GM19468 (cell line): Measurements from ENCODE around the gene ABI1.
"Not testable (repeated sequence)": the region's sequence is repeated elsewhere in the genome, so short reads cannot be mapped to it uniquely, and the experiment has no call there.

Experiments used
- ATAC-seq: cut with Tn5 transposase; IDR thresholded peaks from one replicate; pipeline ENCODE4 v1.9.1; 2021; ENCODE audit warnings: mild to moderate bottlenecking, moderate library complexity, moderate number of reproducible peaks; ENCODE audit not compliant: unreplicated experiment; ENCODE audit errors: extremely low read depth

Gene ABI1

GRCh38 chr10:26857553-26857952, 3.2 kb downstream of the ABI1 start:
- ATAC-seq, result not testable (repeated sequence)

GRCh38 chr10:26855186-26855585, 5.6 kb downstream of the ABI1 start:
- no peak for ATAC-seq

GRCh38 chr10:26854524-26854923, 6.2 kb downstream of the ABI1 start:
- no peak for ATAC-seq

- no peak for ATAC-seq
Observed at GRCh38 chr10:26844396-26844975, 16.3 kb downstream of the ABI1 start.

- ATAC-seq, result no peak
Observed at GRCh38 chr10:26843736-26844135, 17.0 kb downstream of the ABI1 start.

- no peak for ATAC-seq
Observed at GRCh38 chr10:26841733-26842317, 18.9 kb downstream of the ABI1 start.

- no peak for ATAC-seq
Observed at GRCh38 chr10:26840938-26841732, 19.6 kb downstream of the ABI1 start.

GRCh38 chr10:26839966-26840627, 20.7 kb downstream of the ABI1 start:
- no peak for ATAC-seq

- no peak for ATAC-seq
Observed at GRCh38 chr10:26837139-26837538, 23.6 kb downstream of the ABI1 start.

- no peak for ATAC-seq
Observed at GRCh38 chr10:26835025-26835424, 25.7 kb downstream of the ABI1 start.

- no peak for ATAC-seq
Observed at GRCh38 chr10:26832960-26833359, 27.8 kb downstream of the ABI1 start.

GRCh38 chr10:26831936-26832335, 28.8 kb downstream of the ABI1 start:
- no peak for ATAC-seq

- ATAC-seq, result no peak
Observed at GRCh38 chr10:26829810-26830515, 30.8 kb downstream of the ABI1 start.

GRCh38 chr10:26824015-26824690, 36.6 kb downstream of the ABI1 start:
- no peak for ATAC-seq

- no peak for ATAC-seq
Observed at GRCh38 chr10:26821699-26822570, 38.8 kb downstream of the ABI1 start.

GRCh38 chr10:26815500-26815899, 45.3 kb downstream of the ABI1 start:
- ATAC-seq, result no peak

GRCh38 chr10:26810435-26811026, 50.2 kb downstream of the ABI1 start:
- no peak for ATAC-seq

GRCh38 chr10:26809973-26810372, 50.8 kb downstream of the ABI1 start:
- no peak for ATAC-seq

GRCh38 chr10:26807532-26807931, 53.2 kb downstream of the ABI1 start:
- ATAC-seq, result no peak
